ENCODE measurements around the gene PROC.

Gene PROC

GRCh38 chr2:127418300-127419111 is at the start of gene PROC:
PROC (plus strand) TSS chr2:127418427; CDS start chr2:127419943, 1,516 bp downstream.
- no peak for DNase-seq (ENCODE audit: low spot score)

- DNase-seq (ENCODE audit: low spot score): no peak
Measured at GRCh38 chr2:127370010-127370409, 48.2 kb upstream of the PROC start.

GRCh38 chr2:127371037-127371436 is 47.2 kb upstream of the PROC start:
- DNase-seq (ENCODE audit: low spot score): peak; percentile 66

GRCh38 chr2:127373362-127374083 is 44.7 kb upstream of the PROC start:
- DNase-seq (ENCODE audit: low spot score): no peak

- DNase-seq (ENCODE audit: low spot score): no peak
Measured at GRCh38 chr2:127376257-127376656, 42.0 kb upstream of the PROC start.

- no peak for DNase-seq (ENCODE audit: low spot score)
Measured at GRCh38 chr2:127377262-127377661, 41.0 kb upstream of the PROC start.

GRCh38 chr2:127378720-127379119 is 39.5 kb upstream of the PROC start:
- no peak for DNase-seq (ENCODE audit: low spot score)

- DNase-seq (ENCODE audit: low spot score): no peak
Measured at GRCh38 chr2:127379712-127380355, 38.4 kb upstream of the PROC start.

GRCh38 chr2:127381762-127382161 is 36.5 kb upstream of the PROC start:
- DNase-seq (ENCODE audit: low spot score): no peak

GRCh38 chr2:127382831-127383230 is 35.4 kb upstream of the PROC start:
- no peak for DNase-seq (ENCODE audit: low spot score)

GRCh38 chr2:127384529-127384928 is 33.7 kb upstream of the PROC start:
- no peak for DNase-seq (ENCODE audit: low spot score)

- DNase-seq (ENCODE audit: low spot score): no peak
Measured at GRCh38 chr2:127386246-127386645, 32.0 kb upstream of the PROC start.

- peak; percentile 88 for DNase-seq (ENCODE audit: low spot score)
Measured at GRCh38 chr2:127386764-127387654, 31.2 kb upstream of the PROC start.

- peak; percentile 94 for DNase-seq (ENCODE audit: low spot score)
Measured at GRCh38 chr2:127387655-127388422, 30.4 kb upstream of the PROC start, which contains the start of gene MAP3K2. MAP3K2 (minus strand) TSS chr2:127387975; CDS start chr2:127343129, 44,846 bp downstream.

GRCh38 chr2:127388423-127389164 is 29.6 kb upstream of the PROC start:
- DNase-seq (ENCODE audit: low spot score): no peak

GRCh38 chr2:127389778-127390435 is 28.3 kb upstream of the PROC start:
- no peak for DNase-seq (ENCODE audit: low spot score)

- DNase-seq (ENCODE audit: low spot score): peak; percentile 49
Measured at GRCh38 chr2:127392133-127392827, 25.9 kb upstream of the PROC start.

GRCh38 chr2:127392828-127393578 is 25.2 kb upstream of the PROC start:
- no peak for DNase-seq (ENCODE audit: low spot score)

All from kidney tubule cell (primary cell).